ENCODE data around the gene NCCRP1. TPM values are rescaled to one million over a fixed set of nuclear protein-coding genes. Genes with fewer than 3 reads are reported as not detected.

The NCCRP1 gene
- total RNA-seq (2014; rRNA removed; shearing (Covaris generic); ENCODE audit: low replicate concordance) = not detected in 2 replicates

- in situ Hi-C loops (cut with HindIII; ENCODE audit: low pct_unique_long_range_greater_than_20kb, low sequenced_read_pairs) = no loop called here
- DNase-seq (ENCODE audit: low read depth) = no peak
Observed at GRCh38 chr19:39196860-39197562, at the start of gene NCCRP1. Gene NCCRP1, plus strand, starts transcription at chr19:39196964. Its CDS starts 19 bp downstream, at chr19:39196983.

- no peak for DNase-seq (ENCODE audit: low read depth)
- in situ Hi-C loops (cut with HindIII; ENCODE audit: low pct_unique_long_range_greater_than_20kb, low sequenced_read_pairs) = no loop called here
Observed at GRCh38 chr19:39147480-39147879, 49.3 kb upstream of the NCCRP1 start.

DNA sequence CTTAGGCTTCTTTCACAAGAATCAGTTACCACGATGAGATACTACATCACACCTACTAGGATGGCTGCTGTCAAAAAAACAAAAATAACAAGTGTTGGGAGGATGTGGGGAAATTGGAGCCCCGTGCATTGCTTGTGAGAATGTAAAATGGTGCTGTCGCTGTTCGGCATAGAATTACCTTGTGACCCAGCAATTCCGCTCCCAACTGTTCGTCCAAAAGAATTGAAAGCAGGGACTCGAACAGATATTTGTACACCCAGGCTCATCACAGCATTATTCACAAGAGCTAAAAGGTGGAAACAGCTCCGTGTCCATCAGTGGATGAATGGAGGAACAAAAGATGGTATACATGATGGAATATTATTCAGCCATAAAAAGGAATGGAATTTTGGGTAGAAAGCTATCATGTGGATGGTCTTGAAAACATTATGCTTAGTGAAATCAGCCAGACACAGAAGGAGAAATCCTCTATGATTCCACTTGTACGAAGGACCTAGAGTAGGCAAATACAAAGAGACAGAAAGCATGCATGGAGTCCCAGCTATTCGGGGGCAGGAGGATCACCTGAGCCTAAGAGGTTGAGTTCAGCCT lies 47.7 kb upstream of the NCCRP1 start:
- DNase-seq (ENCODE audit: low read depth) = no peak
- in situ Hi-C loops (cut with HindIII; ENCODE audit: low pct_unique_long_range_greater_than_20kb, low sequenced_read_pairs) = no loop called here

- no peak for DNase-seq (ENCODE audit: low read depth)
- in situ Hi-C loops (cut with HindIII; ENCODE audit: low pct_unique_long_range_greater_than_20kb, low sequenced_read_pairs) = no loop called here
Observed at GRCh38 chr19:39150235-39150634, 46.5 kb upstream of the NCCRP1 start.

DNA sequence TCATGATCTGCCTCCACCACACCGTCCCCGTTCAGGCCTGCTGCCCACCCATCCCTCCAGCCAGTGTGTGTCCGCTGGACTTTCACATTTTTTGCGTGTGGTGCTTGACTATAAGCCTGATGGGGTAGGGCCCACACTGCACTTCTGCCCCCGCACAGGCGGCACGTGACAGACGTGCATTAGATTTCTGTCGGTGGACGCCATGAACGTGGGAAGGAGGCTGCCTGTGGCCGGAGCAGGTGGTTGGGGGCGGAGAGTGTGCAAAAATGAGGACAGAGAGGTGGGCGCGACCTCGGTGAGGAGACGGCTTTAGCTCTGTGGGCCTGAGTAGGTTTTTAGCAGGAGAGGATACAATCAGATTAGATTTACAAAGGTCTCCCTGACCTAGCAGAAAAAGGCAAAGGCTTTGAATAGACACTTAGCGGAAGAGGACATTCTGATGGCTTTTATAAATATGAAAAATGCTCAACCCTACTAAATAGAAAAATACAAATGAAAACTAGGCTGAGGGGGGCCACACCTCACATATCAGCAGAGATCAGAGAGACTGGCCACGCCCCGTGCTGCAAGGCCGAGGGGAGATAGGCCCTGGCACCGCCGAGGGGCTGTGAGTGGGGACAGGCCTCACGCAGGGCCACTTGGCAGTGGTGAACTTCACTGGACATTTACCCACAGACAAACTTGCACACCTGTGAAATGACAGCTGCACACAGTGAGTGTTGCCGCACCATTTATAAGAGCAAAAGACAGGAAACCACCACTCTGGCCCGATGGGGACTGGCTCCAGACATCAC lies 45.8 kb upstream of the NCCRP1 start:
- DNase-seq (ENCODE audit: low read depth) = no peak
- in situ Hi-C loops (cut with HindIII; ENCODE audit: low pct_unique_long_range_greater_than_20kb, low sequenced_read_pairs) = no loop called here

GRCh38 chr19:39152066-39152465 lies 44.7 kb upstream of the NCCRP1 start:
- no peak for DNase-seq (ENCODE audit: low read depth)
- in situ Hi-C loops (cut with HindIII; ENCODE audit: low pct_unique_long_range_greater_than_20kb, low sequenced_read_pairs) = no loop called here

- in situ Hi-C loops (cut with HindIII; ENCODE audit: low pct_unique_long_range_greater_than_20kb, low sequenced_read_pairs) = no loop called here
- DNase-seq (ENCODE audit: low read depth) = no peak
Observed at GRCh38 chr19:39154100-39154628, 42.6 kb upstream of the NCCRP1 start.

- DNase-seq (ENCODE audit: low read depth) = no peak
- in situ Hi-C loops (cut with HindIII; ENCODE audit: low pct_unique_long_range_greater_than_20kb, low sequenced_read_pairs) = no loop called here
Observed at GRCh38 chr19:39154629-39155100, 42.1 kb upstream of the NCCRP1 start.

- in situ Hi-C loops (cut with HindIII; ENCODE audit: low pct_unique_long_range_greater_than_20kb, low sequenced_read_pairs) = no loop called here
- DNase-seq (ENCODE audit: low read depth) = no peak
Observed at GRCh38 chr19:39155114-39155700, 41.6 kb upstream of the NCCRP1 start.

GRCh38 chr19:39155741-39156140 lies 41.0 kb upstream of the NCCRP1 start:
- DNase-seq (ENCODE audit: low read depth) = no peak
- in situ Hi-C loops (cut with HindIII; ENCODE audit: low pct_unique_long_range_greater_than_20kb, low sequenced_read_pairs) = no loop called here

DNA sequence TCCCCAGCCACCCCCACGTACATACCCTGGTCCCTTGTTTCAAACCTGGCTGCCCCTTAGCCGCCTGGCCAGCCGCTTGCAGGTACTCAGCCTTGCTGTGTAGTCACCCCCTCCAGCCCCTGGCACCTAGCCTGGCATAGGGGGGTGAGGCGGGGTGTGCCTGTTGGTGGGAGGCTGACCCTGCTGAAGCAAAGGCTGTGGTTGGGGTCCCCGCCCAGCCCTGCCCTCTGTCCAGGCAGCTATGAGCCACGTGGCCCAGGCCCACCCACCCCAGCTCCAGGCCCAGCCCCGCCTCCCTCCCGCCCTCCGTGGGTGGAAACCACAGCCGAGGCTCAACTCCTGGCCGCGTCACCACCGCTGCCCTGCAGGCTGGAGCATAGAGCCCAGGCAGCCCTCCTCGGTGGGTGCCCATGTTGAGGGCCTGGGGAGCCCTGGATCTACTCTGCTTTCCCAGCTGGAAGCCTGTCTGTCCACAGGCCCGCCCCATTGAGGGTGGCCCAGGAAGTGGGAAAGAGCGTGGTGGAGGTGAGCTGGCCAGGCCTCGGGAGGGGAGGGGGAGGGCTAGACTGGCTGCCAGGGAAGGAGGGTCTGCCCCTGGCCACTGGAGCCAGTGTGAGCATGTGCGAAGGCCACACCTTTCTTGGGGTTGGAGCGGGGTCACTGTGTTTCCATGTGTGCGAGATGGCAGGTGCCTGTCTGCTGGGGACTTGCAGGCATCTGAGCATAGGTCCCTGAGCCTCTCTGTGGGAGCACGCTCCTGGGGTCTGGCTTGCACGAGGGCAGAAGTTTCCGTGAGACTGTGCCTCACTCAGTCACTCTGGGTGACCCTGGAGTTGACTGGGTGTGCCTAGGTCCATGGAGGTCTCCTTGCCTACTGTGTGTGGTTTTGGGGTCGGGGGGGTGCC lies 40.2 kb upstream of the NCCRP1 start:
- in situ Hi-C loops (cut with HindIII; ENCODE audit: low pct_unique_long_range_greater_than_20kb, low sequenced_read_pairs) = no loop called here

GRCh38 chr19:39157275-39157996 lies 39.3 kb upstream of the NCCRP1 start:
- in situ Hi-C loops (cut with HindIII; ENCODE audit: low pct_unique_long_range_greater_than_20kb, low sequenced_read_pairs) = no loop called here
- DNase-seq (ENCODE audit: low read depth) = no peak

More for the DNA sequence above, 40.2 kb upstream of the NCCRP1 start:
- DNase-seq (ENCODE audit: low read depth) = peak; percentile 25

GRCh38 chr19:39157997-39158389 lies 38.8 kb upstream of the NCCRP1 start:
- in situ Hi-C loops (cut with HindIII; ENCODE audit: low pct_unique_long_range_greater_than_20kb, low sequenced_read_pairs) = no loop called here
- DNase-seq (ENCODE audit: low read depth) = no peak

- no peak for DNase-seq (ENCODE audit: low read depth)
- in situ Hi-C loops (cut with HindIII; ENCODE audit: low pct_unique_long_range_greater_than_20kb, low sequenced_read_pairs) = no loop called here
Observed at GRCh38 chr19:39158646-39159260, 38.0 kb upstream of the NCCRP1 start.

DNA sequence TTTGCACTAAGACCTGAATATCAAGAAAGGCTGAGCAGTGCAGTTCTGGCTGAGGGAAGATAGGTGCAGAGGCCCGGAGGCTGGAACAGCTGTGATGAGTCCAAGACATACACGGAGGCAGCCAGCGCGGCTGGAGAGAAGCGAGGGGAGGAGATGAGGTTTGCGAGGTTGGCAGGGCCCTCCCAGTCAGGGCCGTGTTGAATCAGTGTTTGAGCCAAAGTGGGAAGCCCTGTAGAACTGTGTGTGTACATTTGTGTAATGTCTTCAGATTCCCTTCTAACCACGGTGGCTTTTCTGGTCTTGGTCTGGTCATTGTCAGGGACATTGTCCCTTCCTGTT lies 36.3 kb upstream of the NCCRP1 start:
- DNase-seq (ENCODE audit: low read depth) = no peak
- in situ Hi-C loops (cut with HindIII; ENCODE audit: low pct_unique_long_range_greater_than_20kb, low sequenced_read_pairs) = no loop called here

- in situ Hi-C loops (cut with HindIII; ENCODE audit: low pct_unique_long_range_greater_than_20kb, low sequenced_read_pairs) = no loop called here
Observed at GRCh38 chr19:39160889-39161672, 35.7 kb upstream of the NCCRP1 start.

More at GRCh38 chr19:39160889-39161672, 35.7 kb upstream of the NCCRP1 start:
- no peak for DNase-seq (ENCODE audit: low read depth)
